Cardiac muscle cell (in vitro differentiated cells and primary cell): ENCODE data around the gene ANKRD44. TPM values are rescaled to one million over a fixed set of nuclear protein-coding genes. Genes with fewer than 3 reads are reported as not detected.
"Not testable (repeated sequence)": the region's sequence is repeated elsewhere in the genome, so short reads cannot be mapped to it uniquely, and the experiment has no call there.

Source experiments
- DNase-seq, 2 donors: peaks; one replicate each; pipeline versions ENCODE4 v3.0.0 to v3.0.0-alpha.2; 2010 to 2017; ENCODE audit warnings: low read depth in 1 of 2, low spot score in 1 of 2
- H3K27ac ChIP-seq: fragments of 200-600 bp; sonication (generic); 2 replicates; pipeline ENCODE4 v1.5.1; 2016
- H3K27me3 ChIP-seq: fragments of 200-600 bp; sonication (generic); 2 replicates; pipeline ENCODE4 v1.6.0; 2016; ENCODE audit warnings: control low read depth
- H3K36me3 ChIP-seq: fragments of 200-600 bp; sonication (generic); 2 replicates; pipeline ENCODE4 v1.5.1; 2016; ENCODE audit warnings: control low read depth
- H3K4me1 ChIP-seq: fragments of 200-600 bp; sonication (generic); 2 replicates; pipeline ENCODE4 v1.8.1; 2017; ENCODE audit warnings: low read depth, mild to moderate bottlenecking, mixed run types
- H3K4me3 ChIP-seq: fragments of 200-600 bp; sonication (generic); 2 replicates; pipeline ENCODE4 v1.5.1; 2016; ENCODE audit warnings: mild to moderate bottlenecking
- H3K9me3 ChIP-seq: fragments of 200-600 bp; sonication (generic); 2 replicates; pipeline ENCODE4 v1.5.1; 2017; ENCODE audit warnings: low read depth, mild to moderate bottlenecking, control low read depth
- polyA plus RNA-seq: library from polyadenylated mRNA; unstranded; fragments of >200 nt; fragmentation: Nextera tagmentation; extraction: Ambion mirVana; gene quantifications from 2 replicates; pipeline ENCODE4 v1.2.1, GENCODE V29; 2016
- total RNA-seq: library from RNA; depleted of rRNA; stranded (reverse); fragments of >200 nt; gene quantifications from 2 replicates; pipeline ENCODE4 v1.2.3, GENCODE V29; 2016
- TF ChIP-seq, protein P1 (sequence below): IDR thresholded peaks from 2 replicates; pipeline ENCODE4 v1.5.1; 2012; ENCODE audit warnings: low read depth, mild to moderate bottlenecking, low read length

ANKRD44 gene
- total and polyA plus RNA-seq, 2 experiments from 2014 or later = 4.0 to 5.0 TPM

DNA sequence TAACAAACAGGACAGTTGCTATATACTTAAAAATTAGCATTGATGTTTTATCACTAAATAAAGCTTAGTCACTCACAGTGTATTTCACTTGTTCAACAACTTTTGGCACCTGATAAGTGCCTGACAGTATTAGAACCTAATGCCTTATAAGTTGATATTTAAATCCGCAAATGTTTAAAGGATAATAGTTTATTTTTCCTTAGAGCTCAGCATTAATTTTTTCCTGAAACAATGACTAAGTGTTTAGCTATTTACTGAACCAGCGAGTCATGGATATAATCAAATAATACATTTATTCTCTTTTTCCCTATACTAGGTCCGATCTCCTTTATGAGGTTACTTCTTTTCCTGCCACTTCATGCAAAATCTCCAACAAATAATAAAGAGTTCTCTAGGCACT is 238.0 kb downstream of the ANKRD44 start:
- no peaks in the 10 kb centered on the region for H3K27me3 ChIP-seq
- TF ChIP-seq, protein P1, sequence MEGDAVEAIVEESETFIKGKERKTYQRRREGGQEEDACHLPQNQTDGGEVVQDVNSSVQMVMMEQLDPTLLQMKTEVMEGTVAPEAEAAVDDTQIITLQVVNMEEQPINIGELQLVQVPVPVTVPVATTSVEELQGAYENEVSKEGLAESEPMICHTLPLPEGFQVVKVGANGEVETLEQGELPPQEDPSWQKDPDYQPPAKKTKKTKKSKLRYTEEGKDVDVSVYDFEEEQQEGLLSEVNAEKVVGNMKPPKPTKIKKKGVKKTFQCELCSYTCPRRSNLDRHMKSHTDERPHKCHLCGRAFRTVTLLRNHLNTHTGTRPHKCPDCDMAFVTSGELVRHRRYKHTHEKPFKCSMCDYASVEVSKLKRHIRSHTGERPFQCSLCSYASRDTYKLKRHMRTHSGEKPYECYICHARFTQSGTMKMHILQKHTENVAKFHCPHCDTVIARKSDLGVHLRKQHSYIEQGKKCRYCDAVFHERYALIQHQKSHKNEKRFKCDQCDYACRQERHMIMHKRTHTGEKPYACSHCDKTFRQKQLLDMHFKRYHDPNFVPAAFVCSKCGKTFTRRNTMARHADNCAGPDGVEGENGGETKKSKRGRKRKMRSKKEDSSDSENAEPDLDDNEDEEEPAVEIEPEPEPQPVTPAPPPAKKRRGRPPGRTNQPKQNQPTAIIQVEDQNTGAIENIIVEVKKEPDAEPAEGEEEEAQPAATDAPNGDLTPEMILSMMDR = no peak
- no peaks in the 10 kb centered on the region for H3K36me3 ChIP-seq
- no peaks in the 10 kb centered on the region for H3K4me1 ChIP-seq
- no peaks in the 10 kb centered on the region for H3K9me3 ChIP-seq
- H3K4me3 ChIP-seq = no peak overlapping the region
- DNase-seq = no peak
- H3K27ac ChIP-seq = no peak overlapping the region

DNA sequence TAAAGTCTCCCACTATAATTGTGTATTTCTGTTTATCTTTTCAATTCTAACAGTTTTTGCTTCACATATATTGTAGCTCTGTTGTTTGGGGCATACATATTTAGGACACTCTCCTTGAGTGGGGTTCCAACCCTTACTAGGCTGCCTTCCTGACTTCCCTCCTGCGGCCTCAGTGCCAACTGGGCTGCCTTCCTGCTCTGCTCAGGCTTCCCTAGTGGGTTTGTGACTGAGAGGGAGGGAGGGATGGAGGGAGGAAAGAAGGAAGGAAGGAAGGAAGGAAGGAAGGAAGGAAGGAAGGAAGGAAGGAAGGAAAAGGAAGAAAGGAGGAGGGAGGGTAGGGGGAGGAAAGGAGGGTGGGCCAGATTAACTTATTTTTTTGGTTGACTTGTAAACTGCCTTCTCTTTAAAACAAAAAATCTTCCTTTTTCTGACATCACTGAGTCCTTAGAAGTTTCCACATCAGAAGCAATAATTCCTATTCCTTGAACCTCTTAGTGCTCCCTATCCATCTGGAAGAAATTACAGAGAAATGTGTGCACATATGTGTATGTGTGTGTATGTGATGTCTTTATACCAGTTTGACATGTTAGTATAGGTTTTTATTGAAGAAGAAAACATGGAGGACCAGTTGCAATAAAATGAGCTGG is 238.7 kb downstream of the ANKRD44 start:
- Histone ChIP-seq H3K9me3 (no peaks in the 10 kb centered on the region), H3K27me3 (no peaks in the 10 kb centered on the region), H3K36me3 (no peaks in the 10 kb centered on the region), H3K4me3 (no peak overlapping the region), H3K27ac (no peak overlapping the region), H3K4me1 (no peaks in the 10 kb centered on the region)
- TF ChIP-seq, protein P1 = no peak
- no peak for DNase-seq

DNA sequence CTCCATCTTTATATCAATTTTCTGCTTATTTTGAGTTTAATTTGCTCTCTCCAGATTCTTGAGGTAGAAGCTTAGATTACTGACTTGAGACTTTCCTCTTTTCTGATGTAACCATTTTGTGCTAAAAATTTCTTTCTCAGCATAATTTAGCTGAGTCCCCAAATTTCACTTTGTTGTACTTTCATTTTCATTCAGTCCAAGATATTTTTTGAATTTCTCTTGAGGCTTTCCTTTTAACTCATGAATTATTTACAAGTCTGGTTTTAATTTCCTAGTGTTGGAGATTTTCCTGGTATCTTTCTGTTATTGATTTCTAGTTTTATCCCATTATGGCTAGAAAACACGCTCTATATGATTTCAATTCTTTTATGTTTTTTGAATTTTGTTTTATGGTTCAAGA is 239.4 kb downstream of the ANKRD44 start:
- TF ChIP-seq, protein P1 = no peak
- Histone ChIP-seq H3K36me3 (no peaks in the 10 kb centered on the region), H3K4me3 (no peak overlapping the region), H3K9me3 (no peaks in the 10 kb centered on the region), H3K27ac (no peak overlapping the region), H3K27me3 (no peaks in the 10 kb centered on the region), H3K4me1 (no peaks in the 10 kb centered on the region)
- no peak for DNase-seq

DNA sequence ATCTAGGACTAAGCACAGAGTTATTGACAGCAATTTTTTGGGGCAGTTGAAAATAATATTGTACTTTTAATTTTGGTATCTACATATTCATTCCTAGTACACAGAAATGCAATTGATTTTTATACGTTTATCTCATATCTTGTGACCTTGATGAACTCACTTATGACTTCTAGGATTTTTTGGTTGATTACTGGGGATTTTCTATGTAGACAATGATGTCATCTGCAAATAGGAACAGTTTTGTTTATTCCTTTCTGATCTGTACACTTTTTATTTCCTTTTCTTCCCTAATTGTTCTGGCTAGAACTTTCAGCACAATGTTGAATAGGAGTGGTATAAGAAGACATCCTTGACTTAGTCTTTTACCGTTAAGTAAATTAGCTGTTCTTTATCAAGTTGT is 240.6 kb downstream of the ANKRD44 start:
- Histone ChIP-seq H3K27me3 (no peaks in the 10 kb centered on the region), H3K4me1 (no peaks in the 10 kb centered on the region), H3K27ac (no peak overlapping the region), H3K9me3 (no peaks in the 10 kb centered on the region), H3K4me3 (no peak overlapping the region), H3K36me3 (no peaks in the 10 kb centered on the region)
- no peak for DNase-seq
- TF ChIP-seq, protein P1 = no peak

DNA sequence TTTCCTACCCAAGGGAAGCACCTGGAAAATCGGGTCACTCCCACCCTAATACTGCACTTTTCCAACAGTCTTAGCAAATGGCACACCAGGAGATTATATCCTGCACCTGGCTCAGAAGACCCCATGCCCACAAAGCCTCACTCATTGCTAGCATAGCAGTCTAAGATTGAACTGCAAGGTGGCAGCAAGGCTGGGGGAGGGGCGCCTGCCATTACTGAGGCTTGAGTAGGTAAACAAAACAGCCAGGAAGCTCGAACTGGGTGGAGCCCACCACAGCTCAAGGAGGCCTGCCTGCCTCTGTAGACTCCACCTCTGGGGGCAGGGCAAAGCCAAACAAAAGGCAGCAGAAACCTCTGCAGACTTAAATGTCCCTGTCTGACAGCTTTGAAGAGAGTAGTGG is 248.0 kb downstream of the ANKRD44 start:
- DNase-seq = not testable (repeated sequence)

DNA sequence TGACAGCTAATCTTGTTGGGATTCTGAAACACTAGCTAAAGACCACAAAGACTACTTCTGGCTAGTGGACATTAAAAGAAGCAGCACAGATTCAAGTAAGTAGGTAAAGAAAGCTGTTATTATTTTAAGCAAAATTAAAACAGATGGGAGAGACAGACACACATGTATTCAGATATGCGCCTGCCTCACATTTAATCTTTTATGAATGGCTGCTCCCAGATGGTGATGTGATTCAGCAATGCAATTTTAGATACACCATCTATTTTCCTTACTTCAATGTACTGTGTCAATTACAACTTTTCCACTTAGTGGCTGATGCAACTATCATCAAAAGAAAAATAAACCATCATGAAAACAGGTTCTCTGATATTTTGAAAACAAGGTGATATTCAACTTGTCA is 251.1 kb downstream of the ANKRD44 start:
- no peaks in the 10 kb centered on the region for H3K27me3 ChIP-seq
- H3K4me3 ChIP-seq = no peak overlapping the region
- TF ChIP-seq, protein P1 = no peak
- no peaks in the 10 kb centered on the region for H3K36me3 ChIP-seq
- DNase-seq = no peak
- no peaks in the 10 kb centered on the region for H3K4me1 ChIP-seq
- no peak overlapping the region for H3K27ac ChIP-seq
- H3K9me3 ChIP-seq = no peaks in the 10 kb centered on the region

More for the DNA sequence above, 248.0 kb downstream of the ANKRD44 start:
- H3K27ac ChIP-seq, H3K9me3 ChIP-seq, H3K27me3 ChIP-seq, H3K4me1 ChIP-seq, H3K4me3 ChIP-seq, H3K36me3 ChIP-seq: not testable (repeated sequence)
